Loucy (cell line): ENCODE results near the gene CACFD1.

Source experiments
- EZH2phosphoT487 ChIP-seq: fragments of 200-600 bp; IDR thresholded peaks from 2 replicates; pipeline ENCODE4 v1.6.1; 2018; ENCODE audit warnings: antibody characterized with exemption, mild to moderate bottlenecking, moderate library complexity, borderline replicate concordance
- TF ChIP-seq, protein P1 (sequence below): fragments of 200-600 bp; sonication (generic); conservative IDR thresholded peaks from 2 replicates; pipeline ENCODE4 v1.5.1; 2014; ENCODE audit warnings: mild to moderate bottlenecking, antibody characterized with exemption, low read length

- TF ChIP-seq, protein P1, sequence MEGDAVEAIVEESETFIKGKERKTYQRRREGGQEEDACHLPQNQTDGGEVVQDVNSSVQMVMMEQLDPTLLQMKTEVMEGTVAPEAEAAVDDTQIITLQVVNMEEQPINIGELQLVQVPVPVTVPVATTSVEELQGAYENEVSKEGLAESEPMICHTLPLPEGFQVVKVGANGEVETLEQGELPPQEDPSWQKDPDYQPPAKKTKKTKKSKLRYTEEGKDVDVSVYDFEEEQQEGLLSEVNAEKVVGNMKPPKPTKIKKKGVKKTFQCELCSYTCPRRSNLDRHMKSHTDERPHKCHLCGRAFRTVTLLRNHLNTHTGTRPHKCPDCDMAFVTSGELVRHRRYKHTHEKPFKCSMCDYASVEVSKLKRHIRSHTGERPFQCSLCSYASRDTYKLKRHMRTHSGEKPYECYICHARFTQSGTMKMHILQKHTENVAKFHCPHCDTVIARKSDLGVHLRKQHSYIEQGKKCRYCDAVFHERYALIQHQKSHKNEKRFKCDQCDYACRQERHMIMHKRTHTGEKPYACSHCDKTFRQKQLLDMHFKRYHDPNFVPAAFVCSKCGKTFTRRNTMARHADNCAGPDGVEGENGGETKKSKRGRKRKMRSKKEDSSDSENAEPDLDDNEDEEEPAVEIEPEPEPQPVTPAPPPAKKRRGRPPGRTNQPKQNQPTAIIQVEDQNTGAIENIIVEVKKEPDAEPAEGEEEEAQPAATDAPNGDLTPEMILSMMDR = no peak
- no peak for TF ChIP-seq EZH2phosphoT487
These were observed 33.6 kb downstream of the CACFD1 start for GRCh38 chr9:133493428-133493827.
